ENCODE measurements around the gene MAP3K7.

MAP3K7 gene

GRCh38 chr6:90465686-90466085 lies 121.2 kb downstream of the MAP3K7 start:
- H3K36me3 ChIP-seq, result no peaks in the 10 kb centered on the region
- H3K4me3 ChIP-seq (ENCODE audit: low read depth, low read length), result no peak overlapping the region
- no peaks in the 10 kb centered on the region for H3K9me3 ChIP-seq (ENCODE audit: severe bottlenecking)
- no peak overlapping the region for H3K27ac ChIP-seq
- no peaks in the 10 kb centered on the region for H3K27me3 ChIP-seq (ENCODE audit: insufficient read depth, low read depth, severe bottlenecking)
- TF ChIP-seq, protein P1, sequence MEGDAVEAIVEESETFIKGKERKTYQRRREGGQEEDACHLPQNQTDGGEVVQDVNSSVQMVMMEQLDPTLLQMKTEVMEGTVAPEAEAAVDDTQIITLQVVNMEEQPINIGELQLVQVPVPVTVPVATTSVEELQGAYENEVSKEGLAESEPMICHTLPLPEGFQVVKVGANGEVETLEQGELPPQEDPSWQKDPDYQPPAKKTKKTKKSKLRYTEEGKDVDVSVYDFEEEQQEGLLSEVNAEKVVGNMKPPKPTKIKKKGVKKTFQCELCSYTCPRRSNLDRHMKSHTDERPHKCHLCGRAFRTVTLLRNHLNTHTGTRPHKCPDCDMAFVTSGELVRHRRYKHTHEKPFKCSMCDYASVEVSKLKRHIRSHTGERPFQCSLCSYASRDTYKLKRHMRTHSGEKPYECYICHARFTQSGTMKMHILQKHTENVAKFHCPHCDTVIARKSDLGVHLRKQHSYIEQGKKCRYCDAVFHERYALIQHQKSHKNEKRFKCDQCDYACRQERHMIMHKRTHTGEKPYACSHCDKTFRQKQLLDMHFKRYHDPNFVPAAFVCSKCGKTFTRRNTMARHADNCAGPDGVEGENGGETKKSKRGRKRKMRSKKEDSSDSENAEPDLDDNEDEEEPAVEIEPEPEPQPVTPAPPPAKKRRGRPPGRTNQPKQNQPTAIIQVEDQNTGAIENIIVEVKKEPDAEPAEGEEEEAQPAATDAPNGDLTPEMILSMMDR (IDR thresholded peaks at IDR 0.05; ENCODE audit: low read depth, low read length), result no peak
- no peak for DNase-seq

GRCh38 chr6:90464507-90464906 lies 122.4 kb downstream of the MAP3K7 start:
- no peaks in the 10 kb centered on the region for H3K9me3 ChIP-seq (ENCODE audit: severe bottlenecking)
- H3K27ac ChIP-seq, result no peak overlapping the region
- DNase-seq, result no peak
- TF ChIP-seq, protein P1 (IDR thresholded peaks at IDR 0.05; ENCODE audit: low read depth, low read length), result no peak
- H3K36me3 ChIP-seq, result no peaks in the 10 kb centered on the region
- H3K4me3 ChIP-seq (ENCODE audit: low read depth, low read length), result no peak overlapping the region
- no peaks in the 10 kb centered on the region for H3K27me3 ChIP-seq (ENCODE audit: insufficient read depth, low read depth, severe bottlenecking)

DNA sequence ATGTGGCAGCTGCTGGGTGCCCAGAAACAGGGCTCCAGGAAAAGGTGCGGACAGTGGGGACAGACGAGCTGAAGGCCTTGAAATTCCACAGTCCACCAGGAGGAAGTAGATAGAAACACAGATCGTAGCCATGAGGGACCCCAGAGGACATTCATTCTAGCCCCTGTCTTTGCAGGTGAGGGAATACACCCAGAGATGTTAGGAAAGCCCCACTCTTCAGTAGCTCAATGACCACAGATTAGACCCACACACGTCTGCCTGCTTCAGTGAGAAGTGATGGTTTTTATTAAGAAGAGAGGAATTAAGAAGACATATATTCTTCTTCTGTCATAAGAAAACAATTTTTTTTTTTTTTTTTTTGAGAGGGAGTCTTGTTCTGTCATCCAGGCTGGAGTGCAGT lies 123.0 kb downstream of the MAP3K7 start:
- TF ChIP-seq, protein P1 (IDR thresholded peaks at IDR 0.05; ENCODE audit: low read depth, low read length), result no peak
- Histone ChIP-seq H3K27ac (no peak overlapping the region), H3K36me3 (no peaks in the 10 kb centered on the region), H3K4me3 (ENCODE audit: low read depth, low read length) (no peak overlapping the region), H3K9me3 (ENCODE audit: severe bottlenecking) (no peaks in the 10 kb centered on the region), H3K27me3 (ENCODE audit: insufficient read depth, low read depth, severe bottlenecking) (no peaks in the 10 kb centered on the region)
- DNase-seq, result no peak

Measured in WERI-Rb-1 (cell line).